Fibroblast of villous mesenchyme (primary cell): ENCODE measurements around the gene TMPRSS15. TPM values are rescaled to one million over a fixed set of nuclear protein-coding genes. Genes with fewer than 3 reads are reported as not detected.

Experiments
- DNase-seq: peaks from one replicate; pipeline ENCODE4 v3.0.0-alpha.2; 2010; ENCODE audit warnings: low read depth
- H3K4me3 ChIP-seq: 2 replicates; pipeline ENCODE4 v1.5.1; 2011; ENCODE audit warnings: low read depth, mild to moderate bottlenecking, low read length
- CTCF ChIP-seq: IDR thresholded peaks from 2 replicates; pipeline ENCODE4 v1.5.1; 2012; ENCODE audit warnings: low read depth, mild to moderate bottlenecking, low read length; ENCODE audit not compliant: insufficient read depth
- total RNA-seq: library from RNA; depleted of rRNA; stranded (reverse); fragments of >200 nt; gene quantifications from 2 replicates; pipeline ENCODE4 v1.2.3, GENCODE V29; 2012

The TMPRSS15 gene
- total RNA-seq, 1 donor, result not detected

- no peak for DNase-seq
- H3K4me3 ChIP-seq, result no peak overlapping the region
- TF ChIP-seq CTCF, result no peak
Observed at GRCh38 chr21:18294100-18294499, 109.5 kb downstream of the TMPRSS15 start.

- no peak for DNase-seq
- no peak overlapping the region for H3K4me3 ChIP-seq
- no peak for TF ChIP-seq CTCF
Observed at GRCh38 chr21:18289876-18290275, 113.7 kb downstream of the TMPRSS15 start.

DNA sequence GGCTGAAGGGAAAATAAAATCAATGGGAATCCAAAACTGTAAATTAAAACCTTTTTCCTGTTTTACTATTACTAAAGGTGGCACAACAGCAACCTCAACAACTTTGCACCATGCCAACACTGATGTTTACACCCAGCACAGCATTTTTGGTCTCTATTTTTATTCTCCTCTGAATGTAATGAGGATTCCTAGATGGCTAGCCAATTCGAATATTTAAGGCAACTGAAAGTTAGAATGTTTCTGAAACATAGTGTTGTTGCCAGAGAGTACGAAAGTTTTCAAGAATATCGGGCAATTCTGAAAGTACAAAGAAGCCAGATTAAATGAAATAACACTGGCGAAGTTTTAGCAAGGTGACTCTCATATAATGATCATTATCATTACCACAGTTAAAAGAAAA, 118.2 kb downstream of the TMPRSS15 start:
- DNase-seq, result no peak
- H3K4me3 ChIP-seq, result no peak overlapping the region
- no peak for TF ChIP-seq CTCF

DNA sequence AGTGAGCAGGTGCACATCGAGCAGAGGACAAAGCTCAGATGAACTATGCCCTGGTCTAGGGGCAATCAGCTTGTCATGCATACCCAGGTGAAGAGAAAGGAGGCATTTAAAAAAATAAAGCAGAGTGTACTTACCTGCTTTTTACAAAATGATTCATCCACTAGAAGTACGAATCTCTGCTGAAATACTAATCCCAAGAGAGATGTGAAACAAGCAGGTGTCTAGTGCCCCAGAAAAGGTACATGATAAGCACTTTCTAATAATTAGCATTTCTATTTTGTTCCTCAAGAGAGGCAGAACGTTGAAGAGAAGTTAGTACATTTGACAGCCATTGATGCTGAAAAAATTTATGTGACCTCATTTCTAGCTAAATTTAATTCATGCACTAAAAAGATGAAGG, 127.8 kb downstream of the TMPRSS15 start:
- no peak for DNase-seq
- TF ChIP-seq CTCF, result no peak
- no peak overlapping the region for H3K4me3 ChIP-seq

DNA sequence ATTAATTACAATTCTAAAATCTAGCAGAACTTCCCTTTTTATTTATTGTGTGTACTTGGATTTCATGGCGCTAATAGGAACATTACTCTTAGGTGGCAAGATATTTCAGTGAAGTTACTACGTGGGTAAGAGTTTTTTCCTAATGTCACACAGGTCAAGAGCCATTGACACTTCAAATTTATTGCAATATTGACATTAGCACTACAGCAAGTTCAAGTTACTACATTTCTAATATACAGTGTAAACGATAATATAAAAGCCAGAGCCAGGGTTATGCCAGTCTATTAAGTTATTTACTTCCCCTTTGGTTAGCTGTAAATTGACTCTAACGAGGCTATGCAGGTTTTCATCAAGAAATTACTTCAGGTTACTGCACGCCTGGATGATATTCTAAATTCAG, 129.2 kb downstream of the TMPRSS15 start:
- no peak overlapping the region for H3K4me3 ChIP-seq
- no peak for DNase-seq
- no peak for TF ChIP-seq CTCF

GRCh38 chr21:18273400-18273799, 130.2 kb downstream of the TMPRSS15 start:
- no peak for TF ChIP-seq CTCF
- H3K4me3 ChIP-seq, result no peak overlapping the region
- no peak for DNase-seq

DNA sequence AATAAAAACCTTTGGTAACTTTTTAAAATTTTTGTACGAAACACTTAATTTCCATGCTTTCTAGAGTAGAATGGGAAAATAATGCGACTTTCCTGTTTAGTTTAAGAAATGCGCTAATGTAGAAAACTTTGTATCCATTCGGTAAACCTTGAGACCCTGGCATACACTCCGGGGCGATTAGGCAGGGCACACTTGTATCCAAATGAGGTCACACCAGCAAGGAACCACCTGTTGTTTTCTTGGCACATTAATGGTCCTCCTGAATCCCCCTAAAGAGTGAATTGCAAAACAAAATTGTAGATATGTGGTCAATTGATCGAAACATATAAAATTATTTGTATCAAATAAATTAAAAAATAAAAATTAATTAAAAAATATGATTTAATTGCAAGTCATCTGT, 133.7 kb downstream of the TMPRSS15 start:
- DNase-seq, result no peak
- TF ChIP-seq CTCF, result no peak
- no peak overlapping the region for H3K4me3 ChIP-seq
